Liver (tissue), 9 donors: ENCODE results near the gene BEX1. TPM values are rescaled to one million over a fixed set of nuclear protein-coding genes. Genes with fewer than 3 reads are reported as not detected.

ENCODE experiments used
- DNase-seq: peaks from one replicate; pipeline ENCODE4 v3.0.0-alpha.2; 2017; ENCODE audit warnings: low spot score
- H3K27ac ChIP-seq, 2 donors: one replicate each; pipeline ENCODE4 v1.7.0; 2013; ENCODE audit warnings: inconsistent platforms in 2 of 2, low read length in 2 of 2, control low read depth in 1 of 2, low read depth in 1 of 2, mild to moderate bottlenecking in 1 of 2
- H3K27me3 ChIP-seq, 4 donors: one replicate each; pipeline versions ENCODE4 v1.6.1 to v1.7.0; 2013; ENCODE audit warnings: low read length in 3 of 4, inconsistent platforms in 1 of 4, mild to moderate bottlenecking in 1 of 4, moderate library complexity in 1 of 4; ENCODE audit not compliant: control insufficient read depth in 4 of 4, insufficient read depth in 4 of 4
- H3K36me3 ChIP-seq, 4 donors: one replicate each; pipeline versions ENCODE4 v1.6.1 to v1.7.0; 2013; ENCODE audit warnings: low read length in 3 of 4, mild to moderate bottlenecking in 3 of 4, low read depth in 1 of 4, moderate library complexity in 1 of 4; ENCODE audit not compliant: control insufficient read depth in 4 of 4, insufficient read depth in 3 of 4
- H3K4me1 ChIP-seq, 4 donors: one replicate each; pipeline versions ENCODE4 v1.6.1 to v1.7.0; 2013; ENCODE audit warnings: low read length in 3 of 4, mild to moderate bottlenecking in 3 of 4, moderate library complexity in 1 of 4; ENCODE audit not compliant: control insufficient read depth in 4 of 4, insufficient read depth in 4 of 4
- H3K4me3 ChIP-seq, 3 donors: one replicate each; pipeline versions ENCODE4 v1.6.1 to v1.7.0; 2013; ENCODE audit warnings: low read length in 3 of 3, control low read depth in 1 of 3, low read depth in 1 of 3, mild to moderate bottlenecking in 1 of 3
- H3K9ac ChIP-seq, 2 donors: one replicate each; pipeline ENCODE4 v1.7.0; 2013; ENCODE audit warnings: low read length in 2 of 2, mild to moderate bottlenecking in 2 of 2, moderate library complexity in 2 of 2, control low read depth in 1 of 2, low read depth in 1 of 2
- H3K9me3 ChIP-seq, 4 donors: one replicate each; pipeline versions ENCODE4 v1.6.1 to v1.7.0; 2013; ENCODE audit warnings: low read length in 3 of 4; ENCODE audit not compliant: control insufficient read depth in 4 of 4
- CTCF ChIP-seq: fragments of 150-350 bp; IDR thresholded peaks from 2 replicates; pipeline ENCODE4 v1.5.1; 2017; ENCODE audit warnings: improper control_type of control experiment, low read depth, low read length; ENCODE audit not compliant: missing input control
- EGR1 ChIP-seq, 2 donors: IDR thresholded peaks; 2 replicates each; pipeline ENCODE4 v1.6.1; 2016 to 2018; ENCODE audit warnings: antibody characterized with exemption in 2 of 2, low read depth in 2 of 2
- FOXA1 ChIP-seq: IDR thresholded peaks from 2 replicates; pipeline ENCODE4 v1.6.1; 2016; ENCODE audit warnings: antibody characterized with exemption
- FOXA2 ChIP-seq: IDR thresholded peaks from 2 replicates; pipeline ENCODE4 v1.6.1; 2016; ENCODE audit warnings: antibody characterized with exemption
- GABPA ChIP-seq, 2 donors: IDR thresholded peaks in 1 of 2; conservative IDR thresholded peaks in 1 of 2; 2 replicates each; pipeline ENCODE4 v1.6.1; 2016; ENCODE audit warnings: antibody characterized with exemption in 2 of 2, mild to moderate bottlenecking in 1 of 2, moderate library complexity in 1 of 2
- HNF4A ChIP-seq, 2 donors: conservative IDR thresholded peaks; 2 replicates each; pipeline ENCODE4 v1.6.1; 2016; ENCODE audit warnings: antibody characterized with exemption in 2 of 2, mild to moderate bottlenecking in 2 of 2
- JUND ChIP-seq, 2 donors: IDR thresholded peaks; 2 replicates each; pipeline ENCODE4 v1.6.1; 2016; ENCODE audit warnings: antibody characterized with exemption in 2 of 2
- MAX ChIP-seq: IDR thresholded peaks from 2 replicates; pipeline ENCODE4 v1.6.1; 2016; ENCODE audit warnings: antibody characterized with exemption
- NR2F2 ChIP-seq: IDR thresholded peaks from 2 replicates; pipeline ENCODE4 v1.6.1; 2016; ENCODE audit warnings: antibody characterized with exemption
- RAD21 ChIP-seq, 2 donors: IDR thresholded peaks; 2 replicates each; pipeline ENCODE4 v1.6.1; 2016; ENCODE audit warnings: antibody characterized with exemption in 2 of 2, mild to moderate bottlenecking in 2 of 2
- TAF1 ChIP-seq: conservative IDR thresholded peaks from 2 replicates; pipeline ENCODE4 v1.6.1; 2016; ENCODE audit warnings: antibody characterized with exemption, mild to moderate bottlenecking
- YY1 ChIP-seq: IDR thresholded peaks from 2 replicates; pipeline ENCODE4 v1.6.1; 2016; ENCODE audit warnings: antibody characterized with exemption, mild to moderate bottlenecking
- WGBS: extraction: QIAGEN DNeasy Blood & Tissue Kit; methylation state at CpG from one replicate; pipeline ENCODE4 v1.1.7; 2013; 5-methylcytosine and 5-hydroxymethylcytosine counted together
- polyA plus RNA-seq, 2 donors: library from polyadenylated mRNA; stranded (reverse) in 1 of 2; unstranded in 1 of 2; fragments of 200-250 nt in 1 of 2; fragments of >200 nt in 1 of 2; fragmentation: Nextera tagmentation in 1 of 2; extraction: Ambion mirVana in 1 of 2; gene quantifications; one replicate each; pipeline versions ENCODE4 v1.2.1 to v1.2.3, GENCODE V29; 2013 to 2015
- total RNA-seq, 2 donors: library from RNA; depleted of rRNA; stranded (reverse); fragments of >200 nt; gene quantifications; one replicate each; pipeline ENCODE4 v1.2.3, GENCODE V29; 2014
- TF ChIP-seq, protein P1 (sequence below): IDR thresholded peaks from 2 replicates; pipeline ENCODE4 v1.6.1; 2016; ENCODE audit warnings: antibody characterized with exemption
- TF ChIP-seq, protein P2 (sequence below): IDR thresholded peaks from 2 replicates; pipeline ENCODE4 v1.6.1; 2016; ENCODE audit warnings: antibody characterized with exemption, mild to moderate bottlenecking
- TF ChIP-seq, protein P3 (sequence below): IDR thresholded peaks from 2 replicates; pipeline ENCODE4 v1.6.1; 2016; ENCODE audit warnings: antibody characterized with exemption
- donor health status: healthy.
- donor health status: healthy.
- donor health status: healthy.
- donor health status: healthy.
- donor health status: healthy.

BEX1 gene
- total and polyA plus RNA-seq, 4 donors, result 0.75 to 84.0 (median 3.1) TPM

DNA sequence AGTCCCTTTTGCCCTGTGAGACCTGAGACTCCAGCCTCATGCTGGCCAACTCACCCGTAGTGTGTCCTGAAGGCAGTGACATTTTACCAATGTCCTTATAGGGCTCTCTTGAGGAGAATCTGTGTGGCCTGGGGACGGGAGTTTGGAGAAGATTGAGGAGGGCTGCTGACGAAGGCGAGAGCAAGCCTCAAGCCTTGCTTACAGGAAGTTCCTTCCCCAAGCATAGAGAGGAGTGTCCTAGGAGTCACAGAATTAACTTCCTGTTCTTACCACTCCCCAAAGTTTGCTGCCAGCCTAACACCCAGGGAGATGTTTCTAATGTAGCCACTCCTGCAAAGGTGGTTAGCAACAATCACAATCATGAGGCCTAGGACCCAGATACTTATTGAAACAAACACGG lies 29.0 kb upstream of the BEX1 start, which contains the start of gene NXF3 (continued):
- no peak for TF ChIP-seq HNF4A (conservative IDR thresholded peaks at IDR 0.05)
- no peak for TF ChIP-seq CTCF

GRCh38 chrX:103081051-103081450 lies 17.1 kb upstream of the BEX1 start:
- TF ChIP-seq, protein P1, sequence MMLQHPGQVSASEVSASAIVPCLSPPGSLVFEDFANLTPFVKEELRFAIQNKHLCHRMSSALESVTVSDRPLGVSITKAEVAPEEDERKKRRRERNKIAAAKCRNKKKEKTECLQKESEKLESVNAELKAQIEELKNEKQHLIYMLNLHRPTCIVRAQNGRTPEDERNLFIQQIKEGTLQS, result no peak
- TF ChIP-seq RAD21 (IDR thresholded peaks at IDR 0.05) (no peak), JUND (IDR thresholded peaks at IDR 0.05) (no peak), YY1 (no peak), NR2F2 (no peak), HNF4A (conservative IDR thresholded peaks at IDR 0.05) (no peak), FOXA1 (no peak), TAF1 (no peak)
- TF ChIP-seq, protein P2, sequence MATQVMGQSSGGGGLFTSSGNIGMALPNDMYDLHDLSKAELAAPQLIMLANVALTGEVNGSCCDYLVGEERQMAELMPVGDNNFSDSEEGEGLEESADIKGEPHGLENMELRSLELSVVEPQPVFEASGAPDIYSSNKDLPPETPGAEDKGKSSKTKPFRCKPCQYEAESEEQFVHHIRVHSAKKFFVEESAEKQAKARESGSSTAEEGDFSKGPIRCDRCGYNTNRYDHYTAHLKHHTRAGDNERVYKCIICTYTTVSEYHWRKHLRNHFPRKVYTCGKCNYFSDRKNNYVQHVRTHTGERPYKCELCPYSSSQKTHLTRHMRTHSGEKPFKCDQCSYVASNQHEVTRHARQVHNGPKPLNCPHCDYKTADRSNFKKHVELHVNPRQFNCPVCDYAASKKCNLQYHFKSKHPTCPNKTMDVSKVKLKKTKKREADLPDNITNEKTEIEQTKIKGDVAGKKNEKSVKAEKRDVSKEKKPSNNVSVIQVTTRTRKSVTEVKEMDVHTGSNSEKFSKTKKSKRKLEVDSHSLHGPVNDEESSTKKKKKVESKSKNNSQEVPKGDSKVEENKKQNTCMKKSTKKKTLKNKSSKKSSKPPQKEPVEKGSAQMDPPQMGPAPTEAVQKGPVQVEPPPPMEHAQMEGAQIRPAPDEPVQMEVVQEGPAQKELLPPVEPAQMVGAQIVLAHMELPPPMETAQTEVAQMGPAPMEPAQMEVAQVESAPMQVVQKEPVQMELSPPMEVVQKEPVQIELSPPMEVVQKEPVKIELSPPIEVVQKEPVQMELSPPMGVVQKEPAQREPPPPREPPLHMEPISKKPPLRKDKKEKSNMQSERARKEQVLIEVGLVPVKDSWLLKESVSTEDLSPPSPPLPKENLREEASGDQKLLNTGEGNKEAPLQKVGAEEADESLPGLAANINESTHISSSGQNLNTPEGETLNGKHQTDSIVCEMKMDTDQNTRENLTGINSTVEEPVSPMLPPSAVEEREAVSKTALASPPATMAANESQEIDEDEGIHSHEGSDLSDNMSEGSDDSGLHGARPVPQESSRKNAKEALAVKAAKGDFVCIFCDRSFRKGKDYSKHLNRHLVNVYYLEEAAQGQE, result no peak
- TF ChIP-seq, protein P3, sequence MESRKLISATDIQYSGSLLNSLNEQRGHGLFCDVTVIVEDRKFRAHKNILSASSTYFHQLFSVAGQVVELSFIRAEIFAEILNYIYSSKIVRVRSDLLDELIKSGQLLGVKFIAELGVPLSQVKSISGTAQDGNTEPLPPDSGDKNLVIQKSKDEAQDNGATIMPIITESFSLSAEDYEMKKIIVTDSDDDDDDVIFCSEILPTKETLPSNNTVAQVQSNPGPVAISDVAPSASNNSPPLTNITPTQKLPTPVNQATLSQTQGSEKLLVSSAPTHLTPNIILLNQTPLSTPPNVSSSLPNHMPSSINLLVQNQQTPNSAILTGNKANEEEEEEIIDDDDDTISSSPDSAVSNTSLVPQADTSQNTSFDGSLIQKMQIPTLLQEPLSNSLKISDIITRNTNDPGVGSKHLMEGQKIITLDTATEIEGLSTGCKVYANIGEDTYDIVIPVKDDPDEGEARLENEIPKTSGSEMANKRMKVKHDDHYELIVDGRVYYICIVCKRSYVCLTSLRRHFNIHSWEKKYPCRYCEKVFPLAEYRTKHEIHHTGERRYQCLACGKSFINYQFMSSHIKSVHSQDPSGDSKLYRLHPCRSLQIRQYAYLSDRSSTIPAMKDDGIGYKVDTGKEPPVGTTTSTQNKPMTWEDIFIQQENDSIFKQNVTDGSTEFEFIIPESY, result no peak
- no peak overlapping the region for H3K9ac ChIP-seq
- H3K27ac ChIP-seq, result no peak overlapping the region
- WGBS, result 72% methylated on average over 6 of the region's 6 CpGs
- DNase-seq, result no peak
- H3K9me3 ChIP-seq, result no peaks in the 10 kb centered on the region
- no peaks in the 10 kb centered on the region for H3K36me3 ChIP-seq
- no peak overlapping the region for H3K4me3 ChIP-seq
- H3K4me1 ChIP-seq, result no peaks in the 10 kb centered on the region
- peaks cover 0 to 5% (median 0%) of the 10 kb centered on the region in 4 donors for H3K27me3 ChIP-seq

GRCh38 chrX:103073467-103073866 lies 9.5 kb upstream of the BEX1 start:
- no peak overlapping the region for H3K4me3 ChIP-seq
- 58% methylated on average over 5 of the region's 5 CpGs for WGBS
- H3K36me3 ChIP-seq, result no peaks in the 10 kb centered on the region
- H3K9me3 ChIP-seq, result no peaks in the 10 kb centered on the region
- no peaks in the 10 kb centered on the region for H3K4me1 ChIP-seq
- no peaks in the 10 kb centered on the region for H3K27me3 ChIP-seq
- no peak for DNase-seq
- H3K9ac ChIP-seq, result no peak overlapping the region
- no peak overlapping the region for H3K27ac ChIP-seq
- TF ChIP-seq, protein P3, result no peak
- no peak for TF ChIP-seq MAX
- no peak for TF ChIP-seq FOXA2
- TF ChIP-seq JUND (IDR thresholded peaks at IDR 0.05), result no peak
- no peak for TF ChIP-seq YY1
- TF ChIP-seq RAD21 (IDR thresholded peaks at IDR 0.05), result no peak
- no peak for TF ChIP-seq HNF4A (conservative IDR thresholded peaks at IDR 0.05)
- no peak for TF ChIP-seq CTCF
- no peak for TF ChIP-seq EGR1 (IDR thresholded peaks at IDR 0.05; ENCODE audit: low read depth in 2 of 2)
- TF ChIP-seq GABPA (IDR thresholded peaks at IDR 0.05 in 1 of 2, conservative IDR thresholded peaks at IDR 0.05 in 1 of 2), result no peak
